NT2/D1 (cell line): ENCODE results near the gene C10orf67.

Experiments
- DNase-seq: peaks from one replicate; pipeline ENCODE4 v3.0.0-alpha.2; 2011; ENCODE audit warnings: low read depth, low spot score
- H3K27me3 ChIP-seq: 2 replicates; pipeline ENCODE4 v1.6.0; 2011; ENCODE audit warnings: mild to moderate bottlenecking; ENCODE audit not compliant: insufficient read length, insufficient read depth
- H3K36me3 ChIP-seq: 2 replicates; pipeline ENCODE4 v1.6.1; 2011; ENCODE audit warnings: mild to moderate bottlenecking, low read length, mixed read lengths; ENCODE audit not compliant: insufficient read depth, insufficient read length
- H3K4me1 ChIP-seq: 2 replicates; pipeline ENCODE4 v1.5.1; 2011; ENCODE audit not compliant: insufficient read depth, insufficient read length
- H3K4me3 ChIP-seq: 2 replicates; pipeline ENCODE4 v1.5.1; 2011; ENCODE audit warnings: low read depth; ENCODE audit not compliant: insufficient read length
- H3K9ac ChIP-seq: 2 replicates; pipeline ENCODE4 v1.6.0; 2011; ENCODE audit warnings: low read depth; ENCODE audit not compliant: insufficient read length
- H3K9me3 ChIP-seq: 2 replicates; pipeline ENCODE4 v1.5.1; 2011; ENCODE audit warnings: mild to moderate bottlenecking, low read length; ENCODE audit not compliant: insufficient read depth
- SUZ12 ChIP-seq: IDR thresholded peaks from 2 replicates; pipeline ENCODE4 v1.6.1; 2011; ENCODE audit not compliant: insufficient read length, insufficient read depth; ENCODE audit errors: extremely low read depth
- YY1 ChIP-seq: IDR thresholded peaks from 2 replicates; pipeline ENCODE4 v1.6.1; 2011; ENCODE audit not compliant: insufficient read length, insufficient read depth
- ZNF274 ChIP-seq: IDR thresholded peaks from 2 replicates; pipeline ENCODE4 v1.6.1; 2011; ENCODE audit warnings: mild to moderate bottlenecking, low read depth, low read length

The C10orf67 gene

GRCh38 chr10:23217471-23217870 lies 127.1 kb downstream of the C10orf67 start:
- no peak for DNase-seq
- TF ChIP-seq ZNF274 = no peak
- no peak for TF ChIP-seq YY1
- Histone ChIP-seq H3K9ac (no peak overlapping the region), H3K27me3 (no peaks in the 10 kb centered on the region), H3K36me3 (no peaks in the 10 kb centered on the region), H3K4me1 (no peaks in the 10 kb centered on the region), H3K4me3 (no peak overlapping the region), H3K9me3 (no peaks in the 10 kb centered on the region)

- TF ChIP-seq SUZ12 (no peak), YY1 (no peak), ZNF274 (no peak)
- Histone ChIP-seq H3K36me3 (no peaks in the 10 kb centered on the region), H3K9me3 (no peaks in the 10 kb centered on the region), H3K4me3 (no peak overlapping the region), H3K4me1 (no peaks in the 10 kb centered on the region), H3K27me3 (peaks cover 14% of the 10 kb centered on the region), H3K9ac (no peak overlapping the region)
- DNase-seq = no peak
Measured at GRCh38 chr10:23205972-23206642, 138.5 kb downstream of the C10orf67 start.

GRCh38 chr10:23204773-23205172 lies 139.8 kb downstream of the C10orf67 start:
- DNase-seq = no peak
- Histone ChIP-seq H3K27me3 (peaks cover 27% of the 10 kb centered on the region), H3K4me1 (no peaks in the 10 kb centered on the region), H3K4me3 (no peak overlapping the region), H3K9me3 (no peaks in the 10 kb centered on the region), H3K36me3 (no peaks in the 10 kb centered on the region), H3K9ac (no peak overlapping the region)
- TF ChIP-seq SUZ12 = no peak
- no peak for TF ChIP-seq YY1
- TF ChIP-seq ZNF274 = no peak

GRCh38 chr10:23203369-23204325 lies 140.9 kb downstream of the C10orf67 start:
- Histone ChIP-seq H3K36me3 (no peaks in the 10 kb centered on the region), H3K27me3 (peaks cover 39% of the 10 kb centered on the region), H3K9me3 (no peaks in the 10 kb centered on the region), H3K9ac (no peak overlapping the region), H3K4me1 (no peaks in the 10 kb centered on the region), H3K4me3 (no peak overlapping the region)
- DNase-seq = no peak
- TF ChIP-seq YY1 (no peak), SUZ12 (no peak), ZNF274 (no peak)

GRCh38 chr10:23202779-23203178 lies 141.8 kb downstream of the C10orf67 start:
- H3K36me3 ChIP-seq = no peaks in the 10 kb centered on the region
- H3K9ac ChIP-seq = no peak overlapping the region
- H3K27me3 ChIP-seq = peaks cover 47% of the 10 kb centered on the region
- H3K9me3 ChIP-seq = no peaks in the 10 kb centered on the region
- H3K4me1 ChIP-seq = no peaks in the 10 kb centered on the region
- TF ChIP-seq YY1 (no peak), SUZ12 (no peak), ZNF274 (no peak)
- DNase-seq = no peak
- H3K4me3 ChIP-seq = no peak overlapping the region

GRCh38 chr10:23201837-23202236 lies 142.8 kb downstream of the C10orf67 start:
- Histone ChIP-seq H3K4me3 (no peak overlapping the region), H3K27me3 (peaks cover 57% of the 10 kb centered on the region), H3K9me3 (no peaks in the 10 kb centered on the region), H3K9ac (no peak overlapping the region), H3K36me3 (no peaks in the 10 kb centered on the region), H3K4me1 (no peaks in the 10 kb centered on the region)
- TF ChIP-seq ZNF274 (no peak), YY1 (no peak), SUZ12 (no peak)
- no peak for DNase-seq

- Histone ChIP-seq H3K4me1 (no peaks in the 10 kb centered on the region), H3K4me3 (no peak overlapping the region), H3K9ac (no peak overlapping the region), H3K36me3 (no peaks in the 10 kb centered on the region), H3K27me3 (peaks cover 64% of the 10 kb centered on the region), H3K9me3 (no peaks in the 10 kb centered on the region)
- DNase-seq = no peak
- no peak for TF ChIP-seq YY1
- TF ChIP-seq SUZ12 = no peak
- no peak for TF ChIP-seq ZNF274
Measured at GRCh38 chr10:23200997-23201652, 143.5 kb downstream of the C10orf67 start.
